Gastrocnemius medialis (tissue), 4 donors: ENCODE data around the gene ILDR1. TPM values are rescaled to one million over a fixed set of nuclear protein-coding genes. Genes with fewer than 3 reads are reported as not detected.

ENCODE experiments used
- ATAC-seq, 2 donors: fragments of 150-250 bp; one replicate each; pipeline ENCODE4 v1.9.1; 2016
- DNase-seq, 2 donors: peaks; one replicate each; pipeline ENCODE4 v3.0.0-alpha.2; 2019
- H3K27ac ChIP-seq, 4 donors: fragments of 200-600 bp; sonication (generic); 1 replicate in 1 of 4; 2 replicates in 3 of 4; pipeline ENCODE4 v1.5.1; 2016 to 2018; ENCODE audit warnings: mild to moderate bottlenecking in 2 of 4, moderate library complexity in 1 of 4
- H3K27me3 ChIP-seq, 3 donors: fragments of 200-600 bp; sonication (generic) in 2 of 3; 1 replicate in 1 of 3; 2 replicates in 2 of 3; pipeline versions ENCODE4 v1.5.1 to v1.6.0; 2016 to 2019; ENCODE audit warnings: mild to moderate bottlenecking in 1 of 3, moderate library complexity in 1 of 3
- H3K36me3 ChIP-seq, 2 donors: fragments of 200-600 bp; sonication (generic) in 1 of 2; one replicate each; pipeline ENCODE4 v1.5.1; 2017 to 2018
- H3K4me1 ChIP-seq, 2 donors: fragments of 200-600 bp; sonication (generic) in 1 of 2; one replicate each; pipeline ENCODE4 v1.5.1; 2016 to 2017; ENCODE audit warnings: mild to moderate bottlenecking in 2 of 2
- H3K4me3 ChIP-seq, 4 donors: fragments of 200-600 bp; sonication (generic) in 3 of 4; 1 replicate in 1 of 4; 2 replicates in 3 of 4; pipeline ENCODE4 v1.5.1; 2016 to 2019; ENCODE audit warnings: mild to moderate bottlenecking in 2 of 4
- H3K9me3 ChIP-seq, 3 donors: fragments of 200-600 bp; sonication (generic) in 2 of 3; 1 replicate in 1 of 3; 2 replicates in 2 of 3; pipeline ENCODE4 v1.5.1; 2016 to 2019
- POLR2A ChIP-seq, 2 donors: fragments of 450-650 bp; IDR thresholded peaks; one replicate each; pipeline ENCODE4 v1.6.1; 2017; ENCODE audit warnings: antibody characterized with exemption in 2 of 2, mild to moderate bottlenecking in 2 of 2, moderate library complexity in 2 of 2
- in situ Hi-C, 4 donors: fragments of 200-750 bp; cut with MboI; loops; one replicate each; pipeline versions ENCODE4 v1.15.0 to v1.8.0; 2017; ENCODE audit warnings: low sequenced_read_pairs in 4 of 4
- intact Hi-C: fragments of 100-400 bp; cut with DNase I; formaldehyde crosslinking; loops from one replicate; pipeline ENCODE4 v1.15.1; 2023; ENCODE audit warnings: low total_unique reads
- total RNA-seq, 4 donors: library from RNA; depleted of rRNA; stranded (reverse); fragments of >200 nt; gene quantifications; one replicate each; pipeline versions ENCODE4 v1.1.0 to v1.2.3, GENCODE V29; 2016
- TF ChIP-seq, protein P1 (sequence below), 5 experiments: fragments of 450-650 bp in 3 of 5; fragments of 200-600 bp in 2 of 5; sonication (generic) in 2 of 5; IDR thresholded peaks in 4 of 5; conservative IDR thresholded peaks in 1 of 5; 1 replicate in 4 of 5; 2 replicates in 1 of 5; pipeline ENCODE4 v1.5.1; 2016 to 2019; ENCODE audit warnings: antibody characterized with exemption in 5 of 5, mild to moderate bottlenecking in 3 of 5, moderate library complexity in 3 of 5

Gene ILDR1
- not detected for total RNA-seq

GRCh38 chr3:122021811-122022401 is at the start of gene ILDR1:
Gene ILDR1, minus strand, starts transcription at chr3:122022247. Its CDS starts 170 bp downstream, at chr3:122022077.
- in situ Hi-C loops (no loop called here), intact Hi-C loops (no loop called here)
- Histone ChIP-seq H3K27ac (no peak within 1 kb of the TSS), H3K9me3 (no peaks in the 10 kb centered on the region), H3K4me1 (no peaks in the 10 kb centered on the region), H3K27me3 (peaks cover 11 to 19% (median 14%) of the 10 kb centered on the region in 3 donors), H3K4me3 (peak within 1 kb of the TSS in 2 of 4 donors; percentile 10 to 13), H3K36me3 (no peaks in the 10 kb centered on the region)
- ATAC-seq (no peak), DNase-seq (no peak)
- TF ChIP-seq POLR2A (IDR thresholded peaks at IDR 0.05) = no peak
- TF ChIP-seq, protein P1, sequence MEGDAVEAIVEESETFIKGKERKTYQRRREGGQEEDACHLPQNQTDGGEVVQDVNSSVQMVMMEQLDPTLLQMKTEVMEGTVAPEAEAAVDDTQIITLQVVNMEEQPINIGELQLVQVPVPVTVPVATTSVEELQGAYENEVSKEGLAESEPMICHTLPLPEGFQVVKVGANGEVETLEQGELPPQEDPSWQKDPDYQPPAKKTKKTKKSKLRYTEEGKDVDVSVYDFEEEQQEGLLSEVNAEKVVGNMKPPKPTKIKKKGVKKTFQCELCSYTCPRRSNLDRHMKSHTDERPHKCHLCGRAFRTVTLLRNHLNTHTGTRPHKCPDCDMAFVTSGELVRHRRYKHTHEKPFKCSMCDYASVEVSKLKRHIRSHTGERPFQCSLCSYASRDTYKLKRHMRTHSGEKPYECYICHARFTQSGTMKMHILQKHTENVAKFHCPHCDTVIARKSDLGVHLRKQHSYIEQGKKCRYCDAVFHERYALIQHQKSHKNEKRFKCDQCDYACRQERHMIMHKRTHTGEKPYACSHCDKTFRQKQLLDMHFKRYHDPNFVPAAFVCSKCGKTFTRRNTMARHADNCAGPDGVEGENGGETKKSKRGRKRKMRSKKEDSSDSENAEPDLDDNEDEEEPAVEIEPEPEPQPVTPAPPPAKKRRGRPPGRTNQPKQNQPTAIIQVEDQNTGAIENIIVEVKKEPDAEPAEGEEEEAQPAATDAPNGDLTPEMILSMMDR (IDR thresholded peaks at IDR 0.05 in 4 of 5, conservative IDR thresholded peaks at IDR 0.05 in 1 of 5) = no peak

GRCh38 chr3:122067588-122068240 is 45.7 kb upstream of the ILDR1 start:
- Histone ChIP-seq H3K4me1 (no peaks in the 10 kb centered on the region), H3K27ac (no peak overlapping the region), H3K4me3 (no peak overlapping the region), H3K9me3 (no peaks in the 10 kb centered on the region), H3K27me3 (no peaks in the 10 kb centered on the region), H3K36me3 (no peaks in the 10 kb centered on the region)
- ATAC-seq (no peak), DNase-seq (no peak)
- in situ Hi-C loops (no loop called here), intact Hi-C loops (no loop called here)
- TF ChIP-seq, protein P1 (IDR thresholded peaks at IDR 0.05 in 4 of 5, conservative IDR thresholded peaks at IDR 0.05 in 1 of 5) = no peak
- TF ChIP-seq POLR2A (IDR thresholded peaks at IDR 0.05) = no peak

DNA sequence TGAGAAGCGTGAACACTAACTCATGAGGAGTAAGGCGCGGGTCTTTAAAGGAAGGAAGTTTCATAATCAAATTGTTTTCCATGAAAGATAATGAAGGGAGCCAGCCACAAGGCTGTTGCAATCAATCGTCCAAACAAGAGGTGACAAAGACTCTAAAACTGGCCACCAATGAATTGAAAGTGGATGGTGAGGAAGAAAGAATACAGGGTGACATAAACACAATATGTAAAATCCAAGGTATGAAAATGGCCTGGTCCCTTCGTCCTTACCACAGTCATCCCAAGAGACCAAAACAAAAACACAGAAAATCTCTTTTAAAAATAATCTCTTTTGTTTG is 45.1 kb upstream of the ILDR1 start:
- no peak for TF ChIP-seq POLR2A (IDR thresholded peaks at IDR 0.05)
- TF ChIP-seq, protein P1 (IDR thresholded peaks at IDR 0.05 in 4 of 5, conservative IDR thresholded peaks at IDR 0.05 in 1 of 5) = no peak
- Histone ChIP-seq H3K27ac (no peak overlapping the region), H3K27me3 (no peaks in the 10 kb centered on the region), H3K36me3 (no peaks in the 10 kb centered on the region), H3K9me3 (no peaks in the 10 kb centered on the region), H3K4me1 (no peaks in the 10 kb centered on the region), H3K4me3 (no peak overlapping the region)
- in situ Hi-C loops (no loop called here), intact Hi-C loops (no loop called here)
- ATAC-seq (no peak), DNase-seq (no peak)

GRCh38 chr3:122066331-122067213 is 44.5 kb upstream of the ILDR1 start:
- Histone ChIP-seq H3K4me3 (no peak overlapping the region), H3K9me3 (no peaks in the 10 kb centered on the region), H3K4me1 (no peaks in the 10 kb centered on the region), H3K27ac (no peak overlapping the region), H3K27me3 (no peaks in the 10 kb centered on the region), H3K36me3 (no peaks in the 10 kb centered on the region)
- in situ Hi-C loops = no loop called here
- intact Hi-C loops = no loop called here
- TF ChIP-seq, protein P1 (IDR thresholded peaks at IDR 0.05 in 4 of 5, conservative IDR thresholded peaks at IDR 0.05 in 1 of 5) = no peak
- TF ChIP-seq POLR2A (IDR thresholded peaks at IDR 0.05) = no peak
- ATAC-seq (no peak), DNase-seq (no peak)
